AG08396 (cell line): ENCODE data around the gene RBM4B.
A peak's percentile ranks its signal among the peaks of the same experiment; 100 is the strongest.
"Not testable (repeated sequence)": the region's sequence is repeated elsewhere in the genome, so short reads cannot be mapped to it uniquely, and the experiment has no call there.

Experiments
- DNase-seq: peaks from one replicate; pipeline ENCODE4 v3.0.0; 2012; ENCODE audit warnings: low spot score, mixed read lengths

Gene RBM4B, protein sequence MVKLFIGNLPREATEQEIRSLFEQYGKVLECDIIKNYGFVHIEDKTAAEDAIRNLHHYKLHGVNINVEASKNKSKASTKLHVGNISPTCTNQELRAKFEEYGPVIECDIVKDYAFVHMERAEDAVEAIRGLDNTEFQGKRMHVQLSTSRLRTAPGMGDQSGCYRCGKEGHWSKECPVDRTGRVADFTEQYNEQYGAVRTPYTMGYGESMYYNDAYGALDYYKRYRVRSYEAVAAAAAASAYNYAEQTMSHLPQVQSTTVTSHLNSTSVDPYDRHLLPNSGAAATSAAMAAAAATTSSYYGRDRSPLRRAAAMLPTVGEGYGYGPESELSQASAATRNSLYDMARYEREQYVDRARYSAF

DNA sequence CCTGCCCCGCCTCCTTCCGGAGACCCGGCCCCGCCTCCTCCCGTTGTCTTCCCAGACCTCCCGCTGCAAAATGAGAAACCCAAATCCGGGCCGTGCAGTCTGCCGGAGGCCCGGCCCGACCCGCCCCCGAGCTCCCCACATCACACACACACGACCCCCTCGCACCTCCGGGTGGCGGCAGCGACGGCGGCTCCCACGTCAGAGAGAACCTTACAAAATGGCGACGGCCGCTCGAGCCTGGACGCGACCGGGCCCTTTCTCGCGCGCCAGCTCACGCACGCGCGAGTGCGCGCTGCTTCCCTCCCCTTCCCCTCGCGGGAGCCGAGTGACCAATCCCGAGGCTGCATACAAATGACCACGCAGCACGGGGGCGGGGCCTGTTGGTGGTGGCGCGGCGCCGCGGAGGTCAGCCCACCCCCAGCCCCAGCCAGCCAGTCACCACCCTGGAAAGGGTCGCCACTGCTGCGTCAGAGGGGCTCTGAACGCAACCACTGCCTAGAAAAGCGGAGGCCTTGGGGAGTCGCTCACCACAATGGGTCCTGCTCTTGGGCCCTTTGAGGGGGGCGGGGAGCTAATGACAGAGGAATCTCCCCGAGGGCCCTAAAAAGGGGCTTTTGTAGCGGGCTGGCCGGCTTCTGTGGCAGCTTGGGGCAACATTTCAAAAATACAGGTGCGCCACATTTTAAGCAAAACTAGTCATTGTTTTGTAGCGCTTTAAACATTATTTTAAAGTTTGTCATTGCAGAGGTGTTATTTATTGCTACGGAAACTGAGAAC, at the start of gene RBM4B:
TSS of gene RBM4B (minus strand) at position 289 of the 777 bp plus-strand sequence. CDS start 808 bp downstream, outside the sequence.
- peak; percentile 98 for DNase-seq

GRCh38 chr11:66725647-66726046, 48.0 kb upstream of the RBM4B start:
- DNase-seq, result no peak

DNA sequence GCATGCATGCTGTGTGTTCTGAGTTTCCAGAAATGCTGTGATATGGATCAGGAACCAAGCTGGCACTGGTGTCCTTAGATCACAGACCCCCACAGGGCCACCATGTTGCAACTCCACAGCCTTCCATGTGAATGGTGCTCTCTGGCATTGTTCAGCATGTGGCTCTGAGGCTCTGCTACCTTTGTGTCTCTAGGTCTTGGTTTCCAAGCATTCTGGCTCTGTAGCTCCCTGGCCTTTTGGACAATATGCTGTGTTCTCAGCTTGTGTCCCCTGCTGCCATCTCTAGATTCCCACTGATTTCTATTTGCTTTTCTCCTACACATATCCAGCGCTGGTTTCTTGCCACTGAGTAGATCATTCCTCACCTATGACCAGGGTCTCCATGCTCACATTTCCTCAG, 47.4 kb upstream of the RBM4B start:
- DNase-seq, result no peak

DNA sequence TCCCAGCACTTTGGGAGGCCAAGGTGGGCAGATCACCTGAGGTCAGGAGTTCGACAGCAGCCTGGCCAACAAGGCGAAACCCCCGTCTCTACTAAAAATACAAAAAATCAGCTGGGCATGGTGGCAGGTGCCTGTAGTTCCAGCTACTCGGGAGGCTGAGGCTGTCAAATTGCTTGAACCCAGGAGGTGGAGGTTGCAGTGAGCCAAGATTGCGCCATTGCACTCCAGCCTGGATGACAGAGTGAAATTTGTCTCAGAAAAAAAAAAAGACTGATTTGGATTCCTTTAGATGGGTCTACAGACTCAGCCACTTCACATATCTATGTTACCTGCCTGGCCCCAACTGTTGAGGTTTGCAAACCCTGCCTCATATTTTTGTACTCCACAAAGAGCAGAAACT, 46.5 kb upstream of the RBM4B start:
- not testable (repeated sequence) for DNase-seq

- DNase-seq, result no peak
Observed at GRCh38 chr11:66723693-66724092, 46.0 kb upstream of the RBM4B start.

DNA sequence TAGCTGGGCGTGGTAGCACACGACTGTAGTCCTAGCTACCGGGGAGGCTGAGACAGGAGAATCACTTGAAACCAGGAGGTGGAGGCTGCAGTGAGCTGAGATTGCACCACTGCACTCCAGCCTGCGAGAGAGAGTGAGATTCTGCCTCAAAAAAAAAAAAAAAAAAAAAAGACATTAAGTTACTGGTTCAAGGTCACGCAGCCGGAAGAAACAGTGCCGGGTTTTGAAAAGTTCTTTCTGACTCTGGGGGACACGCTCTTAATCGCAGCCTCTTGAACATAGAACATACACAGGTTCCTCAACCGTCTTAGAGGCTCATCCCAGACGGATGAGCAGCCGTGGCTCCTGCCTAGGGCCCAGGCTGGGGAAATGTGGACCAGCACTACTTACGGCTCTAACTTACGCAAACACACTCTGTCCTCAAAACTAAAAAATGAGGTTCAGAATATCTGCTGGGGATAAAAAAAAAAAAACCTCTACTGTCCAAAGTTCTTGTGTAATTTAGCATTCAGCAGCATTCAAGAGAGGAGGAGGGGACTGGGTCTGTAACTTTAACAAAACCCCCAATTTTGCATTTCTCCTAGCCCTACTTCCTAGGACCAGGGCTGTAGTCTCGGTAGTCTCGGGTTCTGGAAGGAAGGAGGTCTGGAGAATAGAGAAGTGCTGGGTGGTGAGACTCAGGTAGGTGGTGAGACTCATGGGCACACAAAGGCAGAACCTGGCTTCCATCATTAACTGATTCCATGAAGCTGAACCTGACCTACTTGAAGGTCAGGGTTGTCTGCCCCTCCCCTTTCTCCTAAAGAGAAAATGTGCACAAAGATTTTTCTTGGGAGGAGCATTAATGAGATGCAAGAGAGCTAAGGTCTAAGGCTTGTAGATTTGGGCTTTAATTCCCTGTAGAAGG, 45.3 kb upstream of the RBM4B start:
- no peak for DNase-seq

GRCh38 chr11:66721939-66722338, 44.3 kb upstream of the RBM4B start:
- DNase-seq, result no peak

- DNase-seq, result no peak
Observed at GRCh38 chr11:66720899-66721470, 43.3 kb upstream of the RBM4B start.

- peak; percentile 58 for DNase-seq
Observed at GRCh38 chr11:66720223-66720898, 42.7 kb upstream of the RBM4B start.

DNA sequence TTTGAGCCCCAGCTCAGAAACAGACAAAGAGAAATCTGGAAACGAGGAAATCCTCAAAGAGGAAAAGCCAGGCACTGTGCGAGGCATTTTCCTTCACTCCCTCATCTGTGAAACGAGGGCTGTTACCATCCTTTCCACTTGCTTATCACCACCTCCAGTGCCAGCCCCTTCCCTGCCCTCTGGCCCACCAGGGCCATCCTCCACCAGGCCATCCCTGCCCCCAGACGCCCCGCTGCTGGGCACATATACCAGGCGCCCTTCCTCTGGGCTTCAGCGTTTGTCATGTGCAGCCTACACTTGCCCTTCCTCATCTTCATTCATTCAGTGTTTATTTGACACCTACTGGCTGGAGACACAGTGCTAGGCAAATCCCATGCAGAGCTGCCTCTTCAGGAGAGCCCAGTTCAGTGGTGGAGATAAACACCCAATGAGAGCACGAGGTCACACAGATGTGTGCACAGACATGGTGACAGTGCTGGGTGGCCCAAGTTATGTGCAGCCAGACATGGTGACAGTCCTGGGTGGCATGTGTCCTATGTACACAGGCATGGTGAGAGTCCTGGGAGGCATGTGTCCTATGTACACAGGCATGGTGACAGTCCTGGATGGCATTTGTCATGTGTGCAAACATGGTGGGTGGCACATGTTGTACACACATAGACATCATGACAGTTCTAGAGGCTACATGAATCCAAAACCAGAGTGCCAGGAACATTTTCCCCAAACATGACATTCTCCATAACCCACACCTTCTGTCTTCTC, 41.6 kb upstream of the RBM4B start:
- DNase-seq, result no peak

DNA sequence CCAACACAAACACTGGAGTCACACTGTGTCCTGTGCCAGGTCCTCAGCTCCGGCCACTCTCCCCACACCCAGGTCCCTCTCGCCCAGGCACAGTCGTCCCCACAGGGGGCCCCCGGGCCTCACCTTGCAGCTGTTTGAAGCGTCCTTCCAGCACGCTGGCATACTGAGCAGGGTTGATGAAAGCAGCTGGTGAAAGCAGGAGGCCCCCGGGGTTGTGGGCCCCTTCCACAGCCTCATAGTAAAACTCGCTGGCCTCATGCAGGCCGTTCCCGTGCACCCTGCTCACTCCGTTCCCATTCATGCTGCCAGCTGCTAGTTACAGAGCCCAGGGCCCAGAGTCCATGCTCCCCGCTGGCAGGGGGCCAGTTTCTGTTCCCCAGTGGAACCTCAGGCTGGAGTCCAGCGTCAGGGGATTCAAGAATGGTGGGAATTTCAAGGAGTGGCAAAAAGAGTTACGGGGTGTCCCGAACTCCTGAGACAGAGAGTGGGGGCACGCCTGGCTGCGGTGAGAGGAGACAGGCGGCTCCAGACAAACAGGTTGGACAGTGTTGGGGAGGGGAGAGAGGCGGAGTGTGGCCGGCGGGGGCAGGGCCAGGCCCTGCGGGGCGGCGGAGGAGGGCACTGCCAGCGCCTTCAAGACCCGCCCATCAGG, 40.8 kb upstream of the RBM4B start:
- DNase-seq, result no peak

GRCh38 chr11:66717925-66718319, 40.2 kb upstream of the RBM4B start:
- DNase-seq, result no peak

DNA sequence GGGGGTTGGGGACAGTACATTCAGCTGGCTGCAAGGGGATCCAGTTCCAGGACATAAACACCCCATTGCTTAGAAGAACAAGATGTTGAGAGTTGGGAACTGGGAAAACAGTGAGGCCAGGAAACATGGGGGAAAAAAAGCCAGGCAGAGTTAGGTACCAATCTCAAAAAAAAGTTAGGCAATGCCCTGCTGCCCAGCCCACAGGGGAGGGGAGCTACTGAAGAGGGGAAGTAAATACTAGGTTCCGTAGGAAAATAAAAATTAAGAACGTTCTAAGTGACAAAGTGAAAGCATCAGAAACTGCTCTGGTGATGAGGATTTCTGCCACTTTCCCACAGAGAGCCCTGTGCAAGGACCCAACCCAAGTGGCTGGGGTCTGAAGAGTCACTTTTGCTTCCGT, 39.3 kb upstream of the RBM4B start:
- DNase-seq, result no peak

DNA sequence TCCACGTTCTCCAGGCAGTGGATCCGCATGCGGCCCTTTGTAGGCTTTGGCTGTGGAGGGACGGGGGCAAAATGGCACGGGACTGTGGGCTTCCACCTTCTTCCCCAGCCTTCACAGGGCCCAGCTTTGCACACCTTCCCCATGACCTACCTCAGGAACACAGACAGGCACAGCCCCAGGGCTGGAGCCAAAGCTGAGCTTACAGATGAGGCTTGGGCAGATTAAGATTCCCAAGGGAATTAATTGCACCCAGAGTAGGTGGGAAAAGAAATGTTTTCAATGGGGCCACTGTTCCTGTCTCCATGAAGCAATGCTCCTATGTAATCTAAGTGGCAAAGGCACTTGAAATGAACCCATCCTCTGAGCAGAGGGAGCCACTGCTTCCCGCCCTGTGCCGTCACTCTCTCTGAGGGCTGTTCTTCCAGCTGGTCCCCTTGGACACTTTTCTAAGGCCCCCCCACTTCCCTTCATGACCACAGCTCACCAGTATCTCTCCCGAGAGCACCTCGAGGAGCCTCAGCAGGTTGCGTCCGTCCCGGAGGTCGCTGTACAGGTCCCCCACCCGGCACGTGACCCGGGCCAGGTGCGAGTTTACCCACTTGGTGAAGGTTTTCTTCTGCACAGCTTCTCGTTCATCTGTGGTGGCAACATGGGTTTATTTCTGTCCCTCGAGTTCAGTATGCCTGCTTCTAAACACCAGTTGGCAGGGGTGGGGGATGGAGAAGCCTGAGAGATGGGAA, 37.8 kb upstream of the RBM4B start:
- no peak for DNase-seq

DNA sequence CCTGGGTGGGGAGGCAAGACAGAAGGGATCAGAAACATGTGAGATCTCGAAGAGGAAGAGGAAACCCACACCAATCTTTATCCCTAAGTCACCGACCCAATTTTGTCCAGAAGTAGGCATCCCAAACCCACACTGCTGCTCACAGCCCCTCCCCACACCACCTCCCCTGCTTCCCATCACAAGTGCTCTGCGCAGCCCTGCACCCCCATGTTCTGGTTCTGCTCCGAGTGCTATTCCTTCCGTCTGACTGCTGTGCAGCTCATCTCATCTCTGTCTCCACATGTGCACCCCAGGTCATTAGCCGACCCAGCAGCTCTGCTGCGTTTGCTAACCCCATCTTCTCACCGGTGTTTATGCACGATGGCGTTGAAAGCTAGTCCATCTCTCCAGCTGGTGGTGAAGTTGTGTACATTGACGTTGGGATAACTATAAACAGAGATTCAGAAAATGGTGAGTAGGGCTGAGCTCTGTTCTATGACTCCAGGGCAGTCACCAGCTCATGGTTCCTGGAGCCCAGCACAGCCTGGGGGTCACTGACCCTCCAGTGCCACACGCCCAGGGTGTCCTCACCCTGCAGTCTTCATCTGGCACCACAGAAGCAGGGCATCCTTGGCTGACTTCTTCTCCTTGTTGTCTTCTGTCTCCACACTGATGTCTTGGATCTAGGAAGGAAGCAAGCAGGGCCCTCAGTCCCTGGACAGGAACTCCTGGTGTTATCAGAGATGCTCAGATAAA, 36.2 kb upstream of the RBM4B start:
- no peak for DNase-seq

DNA sequence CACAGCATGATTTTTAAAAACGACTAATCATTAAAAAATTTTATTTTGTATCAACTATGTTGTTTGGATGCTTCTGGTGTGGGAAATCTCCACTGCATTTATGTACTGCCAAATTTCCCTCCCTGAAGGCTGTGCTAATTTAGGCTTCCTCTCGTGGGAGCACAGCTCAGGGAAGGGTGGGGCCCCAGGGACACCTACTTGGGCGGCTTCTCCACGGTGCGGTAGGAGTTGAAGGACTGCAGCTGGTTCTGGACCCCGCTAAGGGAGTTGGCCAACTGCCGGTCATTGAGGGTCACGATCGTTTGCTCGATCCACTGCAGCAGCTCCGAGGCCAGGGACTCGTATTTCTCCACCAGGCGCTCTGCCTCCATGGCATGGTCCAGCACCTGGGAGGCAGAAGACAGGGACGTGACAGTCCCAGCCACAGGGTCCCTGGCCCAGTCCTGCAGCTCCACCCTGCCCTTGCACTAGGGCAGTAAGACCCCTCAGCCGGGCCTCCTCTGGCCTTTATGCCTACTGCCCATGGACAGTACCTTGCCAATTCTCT, 32.8 kb upstream of the RBM4B start:
- no peak for DNase-seq

DNA sequence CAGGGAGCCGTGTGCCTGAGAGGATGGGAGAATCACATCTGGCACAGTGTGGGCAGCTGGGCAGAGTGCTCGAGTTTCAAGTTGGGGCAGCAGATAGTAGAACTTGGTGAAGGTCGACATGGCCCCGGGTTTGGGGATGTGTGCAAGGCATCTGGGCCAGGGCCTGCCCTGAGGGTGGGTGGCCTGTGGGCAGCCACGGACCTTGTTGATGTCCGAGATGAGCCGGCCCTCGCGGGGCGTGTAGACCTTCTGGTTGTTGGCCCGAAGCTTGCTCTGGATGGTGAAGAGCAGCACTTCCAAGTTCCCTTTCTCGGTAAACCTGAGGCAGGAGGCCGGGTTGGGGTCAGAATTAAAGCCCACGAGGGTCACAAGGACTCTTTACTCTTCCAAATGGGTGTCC, 31.0 kb upstream of the RBM4B start:
- DNase-seq, result no peak

DNA sequence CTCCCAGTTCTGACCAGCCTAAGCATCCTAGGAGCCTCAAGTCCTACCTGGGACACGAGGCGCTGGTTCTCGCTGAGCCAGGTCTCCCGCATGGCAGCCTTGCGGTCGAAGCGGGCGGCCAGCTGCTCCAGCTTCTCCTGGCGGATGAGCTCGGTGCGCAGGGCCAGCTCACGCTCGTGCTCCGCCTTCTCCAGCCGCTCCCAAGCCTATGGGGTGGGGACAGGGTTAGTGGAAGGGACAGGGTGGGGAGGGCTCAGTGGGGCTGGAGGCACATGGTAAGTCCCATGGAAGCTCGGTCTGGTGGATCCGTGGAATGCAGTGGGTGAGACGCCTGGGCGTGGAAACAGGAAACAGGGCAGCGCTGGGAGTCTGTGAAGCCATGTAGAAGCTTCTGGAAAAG, 30.4 kb upstream of the RBM4B start:
- DNase-seq, result no peak
